Mesendoderm (in vitro differentiated cells): ENCODE data around the gene ADGRL3.

Experiments
- DNase-seq: peaks from one replicate; pipeline ENCODE4 v3.0.0; 2013
- H2AK5ac ChIP-seq: 2 replicates; pipeline ENCODE4 v1.6.1; 2013; ENCODE audit warnings: low read length, inconsistent platforms
- H2BK120ac ChIP-seq: 2 replicates; pipeline ENCODE4 v1.6.1; 2013; ENCODE audit warnings: low read depth, mild to moderate bottlenecking, low read length, moderate library complexity, mixed read lengths
- H2BK15ac ChIP-seq: replicated peaks from 2 replicates; pipeline ENCODE4 v1.6.1; 2013; ENCODE audit warnings: low read depth, mild to moderate bottlenecking, moderate library complexity
- H2BK5ac ChIP-seq: 2 replicates; pipeline ENCODE4 v1.6.1; 2013; ENCODE audit warnings: low read length, inconsistent platforms
- H3K18ac ChIP-seq: 2 replicates; pipeline ENCODE4 v1.6.1; 2013; ENCODE audit warnings: mild to moderate bottlenecking, low read length, mixed read lengths
- H3K23ac ChIP-seq: one replicate; pipeline ENCODE4 v1.6.1; 2013; ENCODE audit warnings: low read length
- H3K27ac ChIP-seq: 2 replicates; pipeline ENCODE4 v1.5.1; 2013; ENCODE audit warnings: low read depth, mild to moderate bottlenecking, inconsistent platforms, low read length, moderate library complexity
- H3K27me3 ChIP-seq: 2 replicates; pipeline ENCODE4 v1.6.1; 2013; ENCODE audit warnings: low read length, control low read depth, mild to moderate bottlenecking, inconsistent platforms; ENCODE audit not compliant: insufficient read depth, poor library complexity
- H3K36me3 ChIP-seq: 2 replicates; pipeline ENCODE4 v1.6.1; 2013; ENCODE audit warnings: low read length, inconsistent platforms; ENCODE audit not compliant: control insufficient read depth, insufficient read depth
- H3K4ac ChIP-seq: one replicate; pipeline ENCODE4 v1.6.1; 2013; ENCODE audit warnings: low read depth, mild to moderate bottlenecking, low read length, moderate library complexity
- H3K4me1 ChIP-seq: 2 replicates; pipeline ENCODE4 v1.6.1; 2013; ENCODE audit warnings: low read depth, low read length, inconsistent platforms; ENCODE audit not compliant: control insufficient read depth
- H3K4me2 ChIP-seq: 2 replicates; pipeline ENCODE4 v1.6.1; 2013; ENCODE audit warnings: low read length
- H3K4me3 ChIP-seq: 2 replicates; pipeline ENCODE4 v1.5.1; 2013; ENCODE audit warnings: mild to moderate bottlenecking, low read length
- H3K56ac ChIP-seq: one replicate; pipeline ENCODE4 v1.6.1; 2013; ENCODE audit warnings: low read length
- H3K79me1 ChIP-seq: 2 replicates; pipeline ENCODE4 v1.6.1; 2013; ENCODE audit warnings: low read length, inconsistent platforms
- H3K79me2 ChIP-seq: 2 replicates; pipeline ENCODE4 v1.6.1; 2013; ENCODE audit warnings: mild to moderate bottlenecking, low read length; ENCODE audit not compliant: control insufficient read depth, insufficient read depth
- H3K9ac ChIP-seq: 2 replicates; pipeline ENCODE4 v1.6.1; 2013; ENCODE audit warnings: low read length, inconsistent platforms
- H4K5ac ChIP-seq: one replicate; pipeline ENCODE4 v1.6.1; 2013; ENCODE audit warnings: low read length
- H4K8ac ChIP-seq: one replicate; pipeline ENCODE4 v1.6.1; 2013; ENCODE audit warnings: low read depth, mild to moderate bottlenecking, control low read depth, low read length, moderate library complexity
- WGBS: extraction: QIAGEN DNeasy Blood & Tissue Kit; methylation state at CpG from one replicate; pipeline ENCODE4 v1.1.7; 2013; ENCODE audit warnings: low lambda C conversion rate, missing lambda C conversion rate; ENCODE audit not compliant: insufficient coverage; ENCODE audit errors: extremely low coverage; 5-methylcytosine and 5-hydroxymethylcytosine counted together

Gene ADGRL3

GRCh38 chr4:61996943-61997342, 796.8 kb downstream of the ADGRL3 start:
- no peaks in the 10 kb centered on the region for H3K27me3 ChIP-seq
- H3K79me1 ChIP-seq: no peaks in the 10 kb centered on the region
- peaks cover 2% of the 10 kb centered on the region for H3K4me1 ChIP-seq
- H2BK5ac ChIP-seq: no peak overlapping the region
- H3K36me3 ChIP-seq: no peaks in the 10 kb centered on the region
- H2AK5ac ChIP-seq: no peak overlapping the region
- H2BK120ac ChIP-seq: no peak overlapping the region
- H3K27ac ChIP-seq: no peak overlapping the region
- WGBS: no CpG with 5 or more reads among the region's 1 CpG
- H3K23ac ChIP-seq: no peak overlapping the region
- H3K79me2 ChIP-seq: no peaks in the 10 kb centered on the region
- H3K4me3 ChIP-seq: no peak overlapping the region
- no peak overlapping the region for H3K4me2 ChIP-seq
- no peak overlapping the region for H4K5ac ChIP-seq
- no peak overlapping the region for H2BK15ac ChIP-seq
- no peak overlapping the region for H3K4ac ChIP-seq
- H3K18ac ChIP-seq: no peak overlapping the region
- no peak overlapping the region for H3K56ac ChIP-seq
- H3K9ac ChIP-seq: no peak overlapping the region
- H4K8ac ChIP-seq: no peak overlapping the region
- DNase-seq: no peak

- Histone ChIP-seq H3K9ac (no peak overlapping the region), H3K79me1 (no peaks in the 10 kb centered on the region), H3K27me3 (no peaks in the 10 kb centered on the region), H4K5ac (no peak overlapping the region), H2BK120ac (no peak overlapping the region), H3K79me2 (no peaks in the 10 kb centered on the region), H3K4ac (no peak overlapping the region), H3K4me2 (no peak overlapping the region), H2BK5ac (no peak overlapping the region), H3K27ac (no peak overlapping the region), H3K4me1 (peaks cover 2% of the 10 kb centered on the region), H3K36me3 (no peaks in the 10 kb centered on the region), H2BK15ac (no peak overlapping the region), H3K56ac (no peak overlapping the region), H2AK5ac (no peak overlapping the region), H3K23ac (no peak overlapping the region), H3K4me3 (no peak overlapping the region), H4K8ac (no peak overlapping the region), H3K18ac (no peak overlapping the region)
- DNase-seq: no peak
- WGBS: no CpG with 5 or more reads among the region's 2 CpGs
Observed at GRCh38 chr4:61997831-61998230, 797.7 kb downstream of the ADGRL3 start.

DNA sequence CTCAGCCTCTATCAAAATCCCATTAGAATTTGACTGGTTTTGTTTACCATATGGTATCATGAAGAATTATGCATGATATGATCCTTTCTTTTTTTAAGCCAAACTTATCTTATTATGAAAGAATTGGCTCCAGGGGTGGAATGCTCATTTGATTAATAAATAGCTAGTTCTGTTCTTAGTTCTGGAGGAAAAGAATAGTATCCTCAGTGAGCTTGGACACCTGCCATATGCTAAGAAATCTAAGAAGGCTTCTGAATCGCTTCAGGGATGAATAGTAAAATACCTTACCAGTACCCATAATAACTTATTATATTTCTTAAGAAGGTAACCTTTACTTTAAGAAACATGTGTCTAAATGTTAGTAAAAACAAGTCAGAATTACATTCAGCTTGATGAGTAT, 803.6 kb downstream of the ADGRL3 start:
- H3K4me1 ChIP-seq: peaks cover 2% of the 10 kb centered on the region
- no peak overlapping the region for H3K27ac ChIP-seq
- H3K4ac ChIP-seq: no peak overlapping the region
- no CpG with 5 or more reads among the region's 1 CpG for WGBS
- no peak overlapping the region for H4K5ac ChIP-seq
- no peak overlapping the region for H2BK15ac ChIP-seq
- no peaks in the 10 kb centered on the region for H3K79me2 ChIP-seq
- H2BK120ac ChIP-seq: no peak overlapping the region
- H3K9ac ChIP-seq: no peak overlapping the region
- H2AK5ac ChIP-seq: no peak overlapping the region
- no peaks in the 10 kb centered on the region for H3K36me3 ChIP-seq
- H3K23ac ChIP-seq: no peak overlapping the region
- DNase-seq: no peak
- no peak overlapping the region for H4K8ac ChIP-seq
- H3K18ac ChIP-seq: no peak overlapping the region
- H3K79me1 ChIP-seq: no peaks in the 10 kb centered on the region
- H3K27me3 ChIP-seq: no peaks in the 10 kb centered on the region
- no peak overlapping the region for H3K4me3 ChIP-seq
- no peak overlapping the region for H2BK5ac ChIP-seq
- no peak overlapping the region for H3K56ac ChIP-seq
- H3K4me2 ChIP-seq: no peak overlapping the region

GRCh38 chr4:62004881-62005280, 804.8 kb downstream of the ADGRL3 start:
- Histone ChIP-seq H4K8ac (no peak overlapping the region), H3K9ac (no peak overlapping the region), H3K56ac (no peak overlapping the region), H3K27ac (no peak overlapping the region), H3K27me3 (no peaks in the 10 kb centered on the region), H2BK5ac (no peak overlapping the region), H3K4me3 (no peak overlapping the region), H3K79me2 (no peaks in the 10 kb centered on the region), H2BK120ac (no peak overlapping the region), H4K5ac (no peak overlapping the region), H3K4me2 (no peak overlapping the region), H3K4me1 (peaks cover 2% of the 10 kb centered on the region), H2AK5ac (no peak overlapping the region), H3K4ac (no peak overlapping the region), H3K79me1 (no peaks in the 10 kb centered on the region), H3K18ac (no peak overlapping the region), H3K36me3 (no peaks in the 10 kb centered on the region), H2BK15ac (no peak overlapping the region), H3K23ac (no peak overlapping the region)
- no peak for DNase-seq

GRCh38 chr4:62006108-62006507, 806.0 kb downstream of the ADGRL3 start:
- H3K4me1 ChIP-seq: peaks cover 2% of the 10 kb centered on the region
- WGBS: no CpG with 5 or more reads among the region's 5 CpGs
- peak; percentile 46 for DNase-seq

GRCh38 chr4:62015043-62015739, 815.1 kb downstream of the ADGRL3 start:
- no CpG with 5 or more reads among the region's 3 CpGs for WGBS
- no peaks in the 10 kb centered on the region for H3K27me3 ChIP-seq

More at GRCh38 chr4:62006108-62006507, 806.0 kb downstream of the ADGRL3 start:
- Histone ChIP-seq H3K4me3 (no peak overlapping the region), H2AK5ac (no peak overlapping the region), H2BK120ac (no peak overlapping the region), H3K4me2 (no peak overlapping the region), H2BK15ac (no peak overlapping the region), H3K27me3 (no peaks in the 10 kb centered on the region), H4K5ac (no peak overlapping the region), H3K4ac (no peak overlapping the region), H3K79me2 (no peaks in the 10 kb centered on the region), H3K18ac (no peak overlapping the region), H3K56ac (no peak overlapping the region), H3K23ac (no peak overlapping the region), H4K8ac (no peak overlapping the region), H3K79me1 (no peaks in the 10 kb centered on the region), H3K27ac (no peak overlapping the region), H2BK5ac (no peak overlapping the region), H3K36me3 (no peaks in the 10 kb centered on the region), H3K9ac (no peak overlapping the region)

More at GRCh38 chr4:62015043-62015739, 815.1 kb downstream of the ADGRL3 start:
- no peak overlapping the region for H3K4me2 ChIP-seq
- H2AK5ac ChIP-seq: no peak overlapping the region
- no peak overlapping the region for H4K8ac ChIP-seq
- H3K4me1 ChIP-seq: peaks cover 1% of the 10 kb centered on the region
- H3K27ac ChIP-seq: no peak overlapping the region
- H3K36me3 ChIP-seq: no peaks in the 10 kb centered on the region
- no peak overlapping the region for H3K18ac ChIP-seq
- no peak overlapping the region for H3K4me3 ChIP-seq
- H3K79me2 ChIP-seq: no peaks in the 10 kb centered on the region
- DNase-seq: no peak
- H2BK5ac ChIP-seq: no peak overlapping the region
- H4K5ac ChIP-seq: no peak overlapping the region
- H3K9ac ChIP-seq: no peak overlapping the region
- no peak overlapping the region for H3K23ac ChIP-seq
- no peaks in the 10 kb centered on the region for H3K79me1 ChIP-seq
- H3K4ac ChIP-seq: no peak overlapping the region
- no peak overlapping the region for H2BK15ac ChIP-seq
- H3K56ac ChIP-seq: no peak overlapping the region
- H2BK120ac ChIP-seq: no peak overlapping the region
